GM21447 (cell line): ENCODE results near the gene HEPHL1.

ENCODE experiments used
- ATAC-seq: cut with Tn5 transposase; IDR thresholded peaks from one replicate; pipeline ENCODE4 v1.9.1; 2021; ENCODE audit not compliant: unreplicated experiment

HEPHL1 gene

GRCh38 chr11:94129512-94130297 is 108.6 kb downstream of the HEPHL1 start:
- ATAC-seq = no peak

GRCh38 chr11:94130298-94131046 is 109.3 kb downstream of the HEPHL1 start:
- no peak for ATAC-seq

GRCh38 chr11:94131047-94131717 is 110.0 kb downstream of the HEPHL1 start:
- no peak for ATAC-seq

GRCh38 chr11:94131718-94132115 is 110.6 kb downstream of the HEPHL1 start:
- ATAC-seq = no peak

GRCh38 chr11:94132152-94132558 is 111.0 kb downstream of the HEPHL1 start:
- no peak for ATAC-seq

GRCh38 chr11:94132823-94133408 is 111.8 kb downstream of the HEPHL1 start:
- ATAC-seq = no peak

GRCh38 chr11:94133752-94134151 is 112.6 kb downstream of the HEPHL1 start:
- ATAC-seq = no peak

GRCh38 chr11:94134651-94135512 is 113.7 kb downstream of the HEPHL1 start:
- ATAC-seq = peak; percentile 73

- no peak for ATAC-seq
These were observed 118.3 kb downstream of the HEPHL1 start for GRCh38 chr11:94139416-94139815.

GRCh38 chr11:94140154-94140655 is 119.1 kb downstream of the HEPHL1 start:
- no peak for ATAC-seq

GRCh38 chr11:94141511-94142307 is 120.6 kb downstream of the HEPHL1 start:
- ATAC-seq = no peak

- ATAC-seq = no peak
These were observed 121.4 kb downstream of the HEPHL1 start for GRCh38 chr11:94142308-94143281.

GRCh38 chr11:94144216-94144615 is 123.1 kb downstream of the HEPHL1 start:
- no peak for ATAC-seq

GRCh38 chr11:94144664-94145063 is 123.5 kb downstream of the HEPHL1 start:
- no peak for ATAC-seq

- no peak for ATAC-seq
These were observed 124.3 kb downstream of the HEPHL1 start for GRCh38 chr11:94145431-94145830.

GRCh38 chr11:94145916-94146315 is 124.8 kb downstream of the HEPHL1 start:
- ATAC-seq = no peak

GRCh38 chr11:94147433-94147845 is 126.3 kb downstream of the HEPHL1 start:
- ATAC-seq = no peak

GRCh38 chr11:94148189-94148588 is 127.0 kb downstream of the HEPHL1 start:
- no peak for ATAC-seq
